Retinal pigment epithelial cell (primary cell): ENCODE measurements around the gene SYTL4.
"Not testable (repeated sequence)": the region's sequence is repeated elsewhere in the genome, so short reads cannot be mapped to it uniquely, and the experiment has no call there.

Experiments used
- DNase-seq: peaks from one replicate; pipeline ENCODE4 v3.0.0-alpha.2; 2010; ENCODE audit warnings: low read depth
- H3K4me3 ChIP-seq: 2 replicates; pipeline ENCODE4 v1.5.1; 2011; ENCODE audit warnings: mild to moderate bottlenecking, low read length, control low read depth, moderate library complexity
- TF ChIP-seq, protein P1 (sequence below): conservative IDR thresholded peaks from 2 replicates; pipeline ENCODE4 v1.5.1; 2011; ENCODE audit warnings: low read depth, low read length, control low read depth, inconsistent platforms

The SYTL4 gene

DNA sequence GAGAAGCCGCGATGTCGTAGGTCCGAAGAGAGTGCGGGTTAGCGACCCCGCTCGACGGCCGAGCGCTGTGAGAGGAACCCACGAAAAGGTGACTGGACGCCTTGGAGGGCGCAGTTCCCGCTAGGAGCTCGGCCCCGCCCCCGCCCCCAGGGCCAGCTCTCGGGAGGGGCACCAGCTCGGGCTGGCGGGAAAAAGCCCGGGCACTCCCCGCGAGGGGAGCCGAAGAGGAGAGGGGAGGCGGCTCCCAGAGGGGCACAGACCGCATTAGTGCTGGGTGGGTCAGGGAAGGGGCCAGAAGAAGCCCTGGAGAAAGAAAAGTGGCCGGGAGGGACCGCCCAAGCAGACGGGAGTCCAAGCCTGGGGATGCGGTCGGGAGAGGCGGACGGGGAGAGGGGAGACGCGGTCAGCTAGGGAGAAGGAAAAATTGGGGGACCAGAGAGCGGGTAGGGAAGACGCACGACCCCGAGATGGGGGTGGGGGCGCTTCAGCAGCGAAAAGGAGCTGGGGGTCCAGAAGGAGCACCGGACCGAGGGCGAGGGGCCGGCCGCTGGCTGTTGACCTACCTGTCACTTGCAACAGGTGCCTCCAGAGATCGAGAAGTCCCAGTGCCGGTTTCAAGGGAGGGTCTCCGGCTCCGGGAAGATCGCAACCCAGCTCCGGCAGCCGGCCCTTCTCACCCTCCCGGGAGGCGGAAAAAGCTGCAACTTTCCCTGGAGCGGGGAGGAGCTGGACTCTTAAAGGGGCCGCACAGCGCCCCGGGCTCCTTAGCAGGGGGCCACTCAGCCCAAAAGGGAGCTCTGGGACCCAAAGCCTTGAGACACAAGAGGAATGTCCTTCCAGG lies at the start of gene SYTL4:
SYTL4 (minus strand) TSS at position 681 of the 841 bp plus-strand sequence. CDS start 30,084 bp downstream, outside the sequence.
- peak within 1 kb of the TSS; percentile 69 for H3K4me3 ChIP-seq
- no peak for DNase-seq
- TF ChIP-seq, protein P1, sequence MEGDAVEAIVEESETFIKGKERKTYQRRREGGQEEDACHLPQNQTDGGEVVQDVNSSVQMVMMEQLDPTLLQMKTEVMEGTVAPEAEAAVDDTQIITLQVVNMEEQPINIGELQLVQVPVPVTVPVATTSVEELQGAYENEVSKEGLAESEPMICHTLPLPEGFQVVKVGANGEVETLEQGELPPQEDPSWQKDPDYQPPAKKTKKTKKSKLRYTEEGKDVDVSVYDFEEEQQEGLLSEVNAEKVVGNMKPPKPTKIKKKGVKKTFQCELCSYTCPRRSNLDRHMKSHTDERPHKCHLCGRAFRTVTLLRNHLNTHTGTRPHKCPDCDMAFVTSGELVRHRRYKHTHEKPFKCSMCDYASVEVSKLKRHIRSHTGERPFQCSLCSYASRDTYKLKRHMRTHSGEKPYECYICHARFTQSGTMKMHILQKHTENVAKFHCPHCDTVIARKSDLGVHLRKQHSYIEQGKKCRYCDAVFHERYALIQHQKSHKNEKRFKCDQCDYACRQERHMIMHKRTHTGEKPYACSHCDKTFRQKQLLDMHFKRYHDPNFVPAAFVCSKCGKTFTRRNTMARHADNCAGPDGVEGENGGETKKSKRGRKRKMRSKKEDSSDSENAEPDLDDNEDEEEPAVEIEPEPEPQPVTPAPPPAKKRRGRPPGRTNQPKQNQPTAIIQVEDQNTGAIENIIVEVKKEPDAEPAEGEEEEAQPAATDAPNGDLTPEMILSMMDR = no peak

DNA sequence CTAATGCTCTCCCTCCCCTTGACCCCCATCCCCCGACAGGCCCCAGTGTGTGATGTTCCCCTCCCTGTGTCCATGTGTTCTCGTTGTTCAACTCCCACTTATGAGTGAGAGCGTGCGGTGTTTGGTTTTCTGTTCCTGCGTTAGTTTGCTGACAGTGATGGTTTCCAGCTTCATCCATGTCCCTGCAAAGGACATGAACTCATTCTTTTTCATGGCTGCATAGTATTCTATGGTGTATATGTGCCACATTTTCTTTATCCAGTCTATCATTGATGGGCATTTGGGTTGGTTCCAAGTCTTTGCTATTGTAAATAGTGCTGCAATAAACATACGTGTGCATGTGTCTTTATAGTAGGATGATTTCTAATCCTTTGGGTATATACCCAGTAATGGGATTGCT lies 37.5 kb upstream of the SYTL4 start:
- H3K4me3 ChIP-seq, DNase-seq: not testable (repeated sequence)

DNA sequence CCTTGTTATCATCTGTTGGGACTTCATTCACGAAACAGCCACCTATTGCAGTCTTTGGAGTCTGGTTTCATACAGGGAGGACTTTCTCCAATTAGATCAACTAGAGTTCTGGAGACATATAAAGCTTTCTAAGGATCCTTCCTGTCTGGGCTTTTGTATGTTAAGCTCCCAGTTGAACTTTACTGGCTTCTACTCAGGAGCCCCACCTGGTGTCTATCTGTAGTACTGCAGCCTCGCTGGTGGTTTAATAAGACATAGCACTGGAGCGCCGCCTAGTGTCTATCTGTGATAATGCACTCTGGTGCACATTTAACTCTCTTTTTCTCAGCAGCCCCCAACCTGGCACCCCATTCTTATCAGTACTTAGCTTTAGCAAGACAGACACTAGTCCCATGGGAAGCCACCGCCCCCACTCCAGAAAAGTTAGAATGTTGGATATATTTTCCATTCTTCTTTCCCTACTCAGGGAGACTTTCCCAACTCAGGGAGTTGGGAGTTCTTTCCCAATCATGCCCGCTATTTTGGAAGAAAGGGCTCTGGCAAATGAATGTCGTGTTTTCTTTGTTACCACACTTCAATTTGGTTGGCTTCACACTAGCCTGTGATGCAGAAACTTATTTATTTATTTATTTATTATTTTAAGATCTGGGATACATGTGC lies 36.9 kb upstream of the SYTL4 start:
- no peak overlapping the region for H3K4me3 ChIP-seq
- TF ChIP-seq, protein P1 = peak; percentile 99
- DNase-seq = peak; percentile 8

DNA sequence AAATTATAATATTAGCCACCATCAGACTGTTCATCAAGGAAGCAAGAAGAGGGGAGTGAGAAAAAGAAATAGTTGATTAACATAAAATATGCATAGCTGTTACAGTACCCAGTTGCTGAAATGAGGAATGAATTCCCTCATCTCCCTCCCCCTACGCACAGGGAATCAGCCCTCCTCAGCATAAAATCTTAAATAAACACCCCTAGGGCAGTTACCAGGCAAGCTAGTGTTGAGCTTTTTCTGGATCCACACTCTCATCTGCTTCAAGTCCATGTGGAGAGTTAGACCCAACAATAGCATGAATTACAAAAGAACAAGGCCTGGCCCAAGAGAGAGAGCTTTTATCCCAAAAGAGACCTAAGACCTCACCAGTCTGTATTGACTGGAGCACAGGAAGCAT lies 19.0 kb upstream of the SYTL4 start:
- TF ChIP-seq, protein P1 = no peak
- H3K4me3 ChIP-seq = no peak overlapping the region
- DNase-seq = no peak

DNA sequence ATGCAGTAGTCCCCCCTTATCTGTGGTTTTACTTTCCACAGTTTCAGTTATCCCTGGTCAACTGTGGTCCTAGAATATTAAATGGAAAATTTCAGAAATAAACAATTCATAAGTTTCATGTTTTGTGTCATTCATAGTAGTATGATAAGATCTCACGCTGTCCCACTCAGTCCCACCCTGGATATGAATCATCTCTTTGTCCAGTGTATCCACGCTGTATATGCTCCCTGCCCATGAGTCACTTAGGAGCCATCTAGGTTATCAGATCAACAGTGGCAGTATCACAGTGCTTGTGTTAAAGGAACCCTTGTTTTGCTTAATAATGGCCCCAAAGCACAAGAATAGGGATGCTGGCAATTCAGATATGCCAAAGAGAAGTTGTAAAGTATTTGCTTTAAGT lies 16.2 kb upstream of the SYTL4 start:
- TF ChIP-seq, protein P1 = no peak
- DNase-seq = no peak
- H3K4me3 ChIP-seq = no peak overlapping the region

DNA sequence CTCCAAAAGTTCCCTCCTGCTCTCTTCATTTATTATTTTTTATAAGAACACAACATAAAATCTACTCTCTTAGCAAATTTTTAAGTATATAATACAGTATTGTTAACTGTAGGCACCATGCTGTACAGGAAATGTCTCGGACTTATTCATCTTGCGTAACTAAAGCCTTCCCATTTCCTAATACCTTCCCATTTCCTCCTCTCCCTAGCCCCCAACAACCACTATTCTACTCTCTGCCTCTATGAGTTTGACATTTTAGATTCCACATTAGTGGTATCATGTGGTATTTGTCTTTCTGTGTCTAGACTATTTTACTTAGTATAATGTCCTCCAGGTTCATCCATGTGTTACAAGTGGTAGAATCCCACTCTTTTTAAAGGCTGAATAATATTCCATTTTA lies 15.8 kb upstream of the SYTL4 start:
- TF ChIP-seq, protein P1 = no peak
- no peak overlapping the region for H3K4me3 ChIP-seq
- no peak for DNase-seq

DNA sequence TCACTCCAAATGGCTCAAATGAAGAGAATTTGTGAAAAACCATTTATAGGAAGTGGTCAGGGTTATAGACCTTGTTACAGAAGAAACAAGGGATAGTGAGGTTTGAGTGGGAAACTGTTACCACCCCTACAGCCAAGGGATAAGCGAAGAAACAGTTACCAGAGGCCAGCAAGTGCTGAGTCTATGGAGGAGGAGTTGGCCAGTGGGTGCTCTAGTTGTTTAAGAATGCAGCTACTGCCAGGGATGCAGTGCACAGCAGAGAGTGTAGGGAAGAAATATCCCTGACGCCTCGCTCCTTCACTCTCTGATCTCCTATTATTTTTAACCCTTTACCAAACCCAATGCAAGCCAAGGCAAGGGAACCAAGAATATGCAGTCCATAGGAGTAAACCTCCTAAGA lies 15.2 kb upstream of the SYTL4 start:
- H3K4me3 ChIP-seq = no peak overlapping the region
- TF ChIP-seq, protein P1 = no peak
- DNase-seq = no peak
